ENCODE data around the gene VSTM1.
"Not testable (repeated sequence)": the region's sequence is repeated elsewhere in the genome, so short reads cannot be mapped to it uniquely, and the experiment has no call there.

The VSTM1 gene

GRCh38 chr19:54063350-54064116 is at the start of gene VSTM1:
VSTM1 (minus strand) TSS chr19:54063897; CDS start chr19:54063777, 120 bp downstream.
- CTCF ChIA-PET, result no interaction called here
- no peaks in the 10 kb centered on the region for H3K4me1 Mint-ChIP-seq
- no peaks in the 10 kb centered on the region for H3K9me3 Mint-ChIP-seq
- H3K27me3 Mint-ChIP-seq, result peaks cover 27% of the 10 kb centered on the region
- H3K4me3 Mint-ChIP-seq, result no peak within 1 kb of the TSS
- DNase-seq, result no peak
- H3K36me3 Mint-ChIP-seq, result no peaks in the 10 kb centered on the region
- H3K27ac Mint-ChIP-seq, result no peak within 1 kb of the TSS

GRCh38 chr19:54109651-54110050 is 46.0 kb upstream of the VSTM1 start:
- Mint-ChIP-seq H3K4me1 (peaks cover 31% of the 10 kb centered on the region), H3K36me3 (peaks cover 51% of the 10 kb centered on the region), H3K27ac (no peak overlapping the region), H3K4me3 (no peak overlapping the region), H3K27me3 (no peaks in the 10 kb centered on the region), H3K9me3 (no peaks in the 10 kb centered on the region)
- CTCF ChIA-PET, result no interaction called here
- DNase-seq, result no peak

GRCh38 chr19:54108496-54108895 is 44.8 kb upstream of the VSTM1 start:
- Mint-ChIP-seq H3K27me3 (no peaks in the 10 kb centered on the region), H3K36me3 (peaks cover 43% of the 10 kb centered on the region), H3K9me3 (no peaks in the 10 kb centered on the region), H3K4me1 (peaks cover 26% of the 10 kb centered on the region), H3K27ac (no peak overlapping the region), H3K4me3 (no peak overlapping the region)
- CTCF ChIA-PET, result no interaction called here
- no peak for DNase-seq

GRCh38 chr19:54107876-54108490 is 44.3 kb upstream of the VSTM1 start:
- CTCF ChIA-PET, result no interaction called here
- Mint-ChIP-seq H3K4me3 (no peak overlapping the region), H3K36me3 (peaks cover 41% of the 10 kb centered on the region), H3K27me3 (no peaks in the 10 kb centered on the region), H3K27ac (no peak overlapping the region), H3K9me3 (no peaks in the 10 kb centered on the region), H3K4me1 (peaks cover 26% of the 10 kb centered on the region)
- DNase-seq, result no peak

GRCh38 chr19:54106716-54107115 is 43.0 kb upstream of the VSTM1 start:
- Mint-ChIP-seq H3K36me3 (peaks cover 40% of the 10 kb centered on the region), H3K4me3 (no peak overlapping the region), H3K9me3 (no peaks in the 10 kb centered on the region), H3K4me1 (peaks cover 32% of the 10 kb centered on the region), H3K27me3 (no peaks in the 10 kb centered on the region), H3K27ac (no peak overlapping the region)
- no peak for DNase-seq
- CTCF ChIA-PET, result no interaction called here

GRCh38 chr19:54105796-54106195 is 42.1 kb upstream of the VSTM1 start:
- no peak for DNase-seq
- CTCF ChIA-PET, result no interaction called here
- peaks cover 37% of the 10 kb centered on the region for H3K36me3 Mint-ChIP-seq
- H3K27ac Mint-ChIP-seq, result peak overlapping the region; percentile 62
- no peaks in the 10 kb centered on the region for H3K9me3 Mint-ChIP-seq
- no peaks in the 10 kb centered on the region for H3K27me3 Mint-ChIP-seq
- no peak overlapping the region for H3K4me3 Mint-ChIP-seq
- H3K4me1 Mint-ChIP-seq, result peaks cover 31% of the 10 kb centered on the region

- Mint-ChIP-seq H3K36me3 (peaks cover 32% of the 10 kb centered on the region), H3K4me3 (no peak overlapping the region), H3K27me3 (peaks cover 5% of the 10 kb centered on the region), H3K9me3 (no peaks in the 10 kb centered on the region), H3K4me1 (peaks cover 28% of the 10 kb centered on the region), H3K27ac (no peak overlapping the region)
- CTCF ChIA-PET, result no interaction called here
- DNase-seq, result no peak
Measured at GRCh38 chr19:54104998-54105715, 41.5 kb upstream of the VSTM1 start.

GRCh38 chr19:54102421-54103169 is 38.9 kb upstream of the VSTM1 start, which contains the start of gene NDUFA3:
NDUFA3 (plus strand) TSS chr19:54102855; CDS start chr19:54102879, 24 bp downstream.
- H3K27ac Mint-ChIP-seq, result peak within 1 kb of the TSS; percentile 91
- CTCF ChIA-PET, result no interaction called here
- H3K9me3 Mint-ChIP-seq, result no peaks in the 10 kb centered on the region
- H3K4me1 Mint-ChIP-seq, result peaks cover 27% of the 10 kb centered on the region
- peaks cover 8% of the 10 kb centered on the region for H3K27me3 Mint-ChIP-seq
- peak within 1 kb of the TSS; percentile 99 for H3K4me3 Mint-ChIP-seq
- peaks cover 23% of the 10 kb centered on the region for H3K36me3 Mint-ChIP-seq
- DNase-seq, result peak; percentile 98

GRCh38 chr19:54100561-54100960 is 36.9 kb upstream of the VSTM1 start, which contains the start of gene OSCAR:
OSCAR (minus strand) TSS chr19:54100803; CDS start chr19:54100792, 11 bp downstream.
- peak within 1 kb of the TSS; percentile 2 for H3K4me3 Mint-ChIP-seq
- peaks cover 23% of the 10 kb centered on the region for H3K27me3 Mint-ChIP-seq
- H3K4me1 Mint-ChIP-seq, result peaks cover 30% of the 10 kb centered on the region
- CTCF ChIA-PET, result no interaction called here
- peaks cover 6% of the 10 kb centered on the region for H3K36me3 Mint-ChIP-seq
- DNase-seq, result no peak
- H3K27ac Mint-ChIP-seq, result peak within 1 kb of the TSS; percentile 60
- no peaks in the 10 kb centered on the region for H3K9me3 Mint-ChIP-seq

- H3K9me3 Mint-ChIP-seq, H3K27ac Mint-ChIP-seq, H3K4me3 Mint-ChIP-seq, DNase-seq, CTCF ChIA-PET, H3K36me3 Mint-ChIP-seq: not testable (repeated sequence)
- H3K4me1 Mint-ChIP-seq, result peaks cover 26% of the 10 kb centered on the region
- peaks cover 29% of the 10 kb centered on the region for H3K27me3 Mint-ChIP-seq
Measured at GRCh38 chr19:54099903-54100255, 36.2 kb upstream of the VSTM1 start.

GRCh38 chr19:54099190-54099902 is 35.6 kb upstream of the VSTM1 start:
- peaks cover 3% of the 10 kb centered on the region for H3K36me3 Mint-ChIP-seq
- H3K4me1 Mint-ChIP-seq, result peaks cover 28% of the 10 kb centered on the region
- H3K27ac Mint-ChIP-seq, result no peak overlapping the region
- DNase-seq, result no peak
- H3K27me3 Mint-ChIP-seq, result peaks cover 34% of the 10 kb centered on the region
- CTCF ChIA-PET, result no interaction called here
- no peaks in the 10 kb centered on the region for H3K9me3 Mint-ChIP-seq
- H3K4me3 Mint-ChIP-seq, result no peak overlapping the region

- H3K4me3 Mint-ChIP-seq, result peak overlapping the region; percentile 50
- peaks cover 16% of the 10 kb centered on the region for H3K4me1 Mint-ChIP-seq
- no peaks in the 10 kb centered on the region for H3K36me3 Mint-ChIP-seq
- CTCF ChIA-PET, result interaction anchor here (0.7 to 1.1 kb wide), 3 partner anchors 10 to 253 kb away, joined by 3 to 4 read pairs (median 3); partner anchors contain the start of gene CNOT3
- peaks cover 3% of the 10 kb centered on the region for H3K9me3 Mint-ChIP-seq
- no peak for DNase-seq
- peaks cover 41% of the 10 kb centered on the region for H3K27me3 Mint-ChIP-seq
- peak overlapping the region; percentile 11 for H3K27ac Mint-ChIP-seq
Measured at GRCh38 chr19:54096617-54097106, 33.0 kb upstream of the VSTM1 start.

GRCh38 chr19:54095859-54096616 is 32.3 kb upstream of the VSTM1 start:
- DNase-seq, result peak; percentile 69
- Mint-ChIP-seq H3K27me3 (peaks cover 41% of the 10 kb centered on the region), H3K4me1 (peaks cover 16% of the 10 kb centered on the region), H3K27ac (peak overlapping the region; percentile 66), H3K4me3 (peak overlapping the region; percentile 69)
- CTCF ChIA-PET, result interaction anchor here (0.7 to 1.1 kb wide), 2 partner anchors 14 to 253 kb away, joined by 3 read pairs; no protein-coding TSS in a partner anchor
- not testable (repeated sequence) for H3K36me3 Mint-ChIP-seq, H3K9me3 Mint-ChIP-seq
